Measurements from ENCODE around the gene GALNT18.

The GALNT18 gene

GRCh38 chr11:11436715-11437313, 185.0 kb downstream of the GALNT18 start:
- DNase-seq (ENCODE audit: low read depth, low spot score) = no peak

- DNase-seq (ENCODE audit: low read depth, low spot score) = no peak
These were observed 186.2 kb downstream of the GALNT18 start for GRCh38 chr11:11435635-11436034.

GRCh38 chr11:11433960-11434359, 187.8 kb downstream of the GALNT18 start:
- DNase-seq (ENCODE audit: low read depth, low spot score) = no peak

GRCh38 chr11:11432621-11433319, 189.0 kb downstream of the GALNT18 start:
- no peak for DNase-seq (ENCODE audit: low read depth, low spot score)

- peak; percentile 38 for DNase-seq (ENCODE audit: low read depth, low spot score)
These were observed 191.4 kb downstream of the GALNT18 start for GRCh38 chr11:11430431-11430830.

GRCh38 chr11:11428714-11429113, 193.1 kb downstream of the GALNT18 start:
- no peak for DNase-seq (ENCODE audit: low read depth, low spot score)

GRCh38 chr11:11427542-11427941, 194.3 kb downstream of the GALNT18 start:
- DNase-seq (ENCODE audit: low read depth, low spot score) = no peak

GRCh38 chr11:11427140-11427539, 194.7 kb downstream of the GALNT18 start:
- DNase-seq (ENCODE audit: low read depth, low spot score) = no peak

- DNase-seq (ENCODE audit: low read depth, low spot score) = no peak
These were observed 195.4 kb downstream of the GALNT18 start for GRCh38 chr11:11426226-11426952.

GRCh38 chr11:11425806-11426205, 196.0 kb downstream of the GALNT18 start:
- no peak for DNase-seq (ENCODE audit: low read depth, low spot score)

GRCh38 chr11:11424688-11425087, 197.1 kb downstream of the GALNT18 start:
- DNase-seq (ENCODE audit: low read depth, low spot score) = no peak

- DNase-seq (ENCODE audit: low read depth, low spot score) = peak; percentile 32
These were observed 199.2 kb downstream of the GALNT18 start for GRCh38 chr11:11422411-11423128.

- no peak for DNase-seq (ENCODE audit: low read depth, low spot score)
These were observed 200.3 kb downstream of the GALNT18 start for GRCh38 chr11:11421509-11421908.

GRCh38 chr11:11420899-11421285, 200.9 kb downstream of the GALNT18 start:
- DNase-seq (ENCODE audit: low read depth, low spot score) = no peak

- DNase-seq (ENCODE audit: low read depth, low spot score) = no peak
These were observed 201.5 kb downstream of the GALNT18 start for GRCh38 chr11:11420191-11420898.

- DNase-seq (ENCODE audit: low read depth, low spot score) = no peak
These were observed 202.1 kb downstream of the GALNT18 start for GRCh38 chr11:11419747-11420146.

- DNase-seq (ENCODE audit: low read depth, low spot score) = peak; percentile 82
These were observed 204.9 kb downstream of the GALNT18 start for GRCh38 chr11:11416917-11417316.

GRCh38 chr11:11416502-11416901, 205.3 kb downstream of the GALNT18 start:
- DNase-seq (ENCODE audit: low read depth, low spot score) = peak; percentile 95

GRCh38 chr11:11415901-11416300, 205.9 kb downstream of the GALNT18 start:
- DNase-seq (ENCODE audit: low read depth, low spot score) = peak; percentile 71

- DNase-seq (ENCODE audit: low read depth, low spot score) = no peak
These were observed 206.8 kb downstream of the GALNT18 start for GRCh38 chr11:11414996-11415395.

GRCh38 chr11:11413776-11414175, 208.0 kb downstream of the GALNT18 start:
- DNase-seq (ENCODE audit: low read depth, low spot score) = no peak
